Erythroblast (primary cell): ENCODE data around the gene IL25.

Experiments used
- DNase-seq, 2 experiments: peaks; one replicate each; lab custom pipeline; 2025; lab: John Stamatoyannopoulos, UW
- GATA1 ChIP-seq: IDR thresholded peaks from 2 replicates; pipeline ENCODE4 v1.6.1; 2011; ENCODE audit warnings: low read depth, mild to moderate bottlenecking, control low read depth, low read length, moderate library complexity
- POLR2A ChIP-seq: IDR thresholded peaks from 2 replicates; pipeline ENCODE4 v1.6.1; 2011; ENCODE audit warnings: mild to moderate bottlenecking, low read length

Gene IL25

GRCh38 chr14:23401291-23401690 lies 28.7 kb downstream of the IL25 start:
- no peak for DNase-seq
- TF ChIP-seq POLR2A: no peak
- no peak for TF ChIP-seq GATA1

DNA sequence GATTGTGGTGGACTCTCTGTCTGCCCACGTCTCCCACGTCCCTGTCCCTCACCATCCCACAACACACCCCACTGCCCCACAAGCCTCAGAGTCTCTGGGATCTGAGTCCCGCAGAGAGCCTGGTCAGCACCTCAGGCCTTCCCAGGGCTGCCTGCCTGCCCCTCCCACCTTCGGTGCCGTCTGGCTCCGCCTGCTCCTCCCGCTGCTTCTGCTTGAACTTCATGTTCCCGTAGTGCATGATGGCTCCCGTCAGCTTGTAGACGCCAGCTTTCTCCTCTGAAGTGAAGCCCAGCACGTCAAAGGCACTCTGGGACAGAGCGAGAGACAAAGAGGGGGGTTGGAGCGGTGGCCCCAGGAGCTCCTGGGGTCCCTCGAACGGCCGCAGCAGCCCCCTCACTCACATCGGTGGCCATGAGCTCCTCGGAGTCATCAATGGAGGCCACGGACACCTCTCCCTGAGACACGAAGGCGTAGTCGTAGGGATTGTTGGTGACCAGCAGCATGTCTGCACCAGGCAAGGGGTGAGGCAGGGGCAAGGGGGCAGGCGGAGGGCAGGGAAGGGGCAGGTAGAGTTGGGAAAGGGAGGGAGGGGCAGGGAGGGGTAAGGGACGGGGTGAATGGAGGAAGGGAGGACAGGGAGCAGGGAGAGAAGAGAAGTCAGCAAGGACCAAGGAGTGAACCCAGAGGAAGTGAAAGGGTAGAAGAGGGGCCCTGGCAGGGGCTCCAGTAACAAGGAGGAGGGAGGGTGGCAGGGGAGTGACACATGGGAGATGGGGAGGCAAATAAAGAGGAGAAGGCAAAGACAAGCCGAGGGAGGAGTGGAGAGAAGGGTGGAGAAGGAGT lies 29.9 kb downstream of the IL25 start:
- DNase-seq: no peak

GRCh38 chr14:23403139-23403438 lies 30.5 kb downstream of the IL25 start:
- TF ChIP-seq POLR2A (no peak), GATA1 (no peak)

More for the DNA sequence above, 29.9 kb downstream of the IL25 start:
- TF ChIP-seq POLR2A (no peak), GATA1 (no peak)

GRCh38 chr14:23403908-23404307 lies 31.3 kb downstream of the IL25 start:
- no peak for DNase-seq
- TF ChIP-seq POLR2A (no peak), GATA1 (no peak)

More at GRCh38 chr14:23403139-23403438, 30.5 kb downstream of the IL25 start:
- DNase-seq: no peak

DNA sequence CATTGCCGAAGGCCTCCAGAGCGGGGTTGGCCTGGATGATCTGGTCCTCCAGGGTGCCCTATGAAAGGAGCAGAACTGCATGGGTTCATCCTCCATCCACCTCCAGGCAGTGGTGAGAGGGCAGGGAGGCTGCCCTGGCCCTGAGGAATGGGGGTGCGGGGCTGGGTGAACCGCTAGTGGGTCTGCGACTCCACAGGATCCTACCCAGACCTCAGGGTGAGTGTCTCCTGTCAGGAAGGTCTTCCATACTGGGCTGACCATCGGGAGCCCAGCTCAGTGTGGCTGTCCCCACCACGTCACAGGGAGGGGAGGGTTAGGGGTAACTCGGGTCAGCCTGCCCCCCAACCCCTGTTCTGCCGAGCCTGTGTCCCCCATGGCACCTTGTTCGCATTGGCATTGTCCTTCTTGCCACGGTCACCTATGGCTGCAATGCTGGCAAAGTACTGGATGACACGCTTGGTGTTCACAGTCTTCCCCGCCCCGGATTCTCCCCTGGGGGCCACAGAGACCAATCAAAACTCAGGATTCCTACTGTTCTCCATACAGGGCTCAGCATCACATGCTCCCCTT lies 31.8 kb downstream of the IL25 start:
- DNase-seq: no peak
- TF ChIP-seq POLR2A: no peak
- TF ChIP-seq GATA1: no peak

GRCh38 chr14:23405096-23405495 lies 32.5 kb downstream of the IL25 start:
- DNase-seq: no peak
- TF ChIP-seq GATA1 (no peak), POLR2A (no peak)

GRCh38 chr14:23405516-23406025 lies 33.0 kb downstream of the IL25 start:
- TF ChIP-seq GATA1 (no peak), POLR2A (no peak)
- DNase-seq: no peak

DNA sequence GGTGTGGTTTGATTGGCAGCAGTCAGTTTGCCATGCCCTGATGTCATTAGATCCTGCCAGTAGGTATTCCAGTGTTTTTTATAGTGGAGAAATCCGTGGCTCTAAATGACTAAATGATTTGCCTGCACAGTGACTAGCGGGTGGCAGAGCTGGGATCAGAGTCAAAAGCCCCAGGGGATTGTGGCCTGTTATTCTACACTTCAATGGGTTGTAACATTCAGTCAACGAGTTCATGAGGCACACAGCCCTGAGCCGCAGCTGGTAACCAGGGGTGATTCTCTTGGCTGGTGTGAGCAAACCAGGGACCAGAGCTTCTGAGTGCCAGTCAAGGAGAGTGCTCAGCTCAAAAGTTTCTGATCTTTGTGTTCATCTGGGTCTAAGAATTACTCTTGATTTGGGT lies 33.6 kb downstream of the IL25 start:
- TF ChIP-seq POLR2A (no peak), GATA1 (no peak)
- DNase-seq: no peak

DNA sequence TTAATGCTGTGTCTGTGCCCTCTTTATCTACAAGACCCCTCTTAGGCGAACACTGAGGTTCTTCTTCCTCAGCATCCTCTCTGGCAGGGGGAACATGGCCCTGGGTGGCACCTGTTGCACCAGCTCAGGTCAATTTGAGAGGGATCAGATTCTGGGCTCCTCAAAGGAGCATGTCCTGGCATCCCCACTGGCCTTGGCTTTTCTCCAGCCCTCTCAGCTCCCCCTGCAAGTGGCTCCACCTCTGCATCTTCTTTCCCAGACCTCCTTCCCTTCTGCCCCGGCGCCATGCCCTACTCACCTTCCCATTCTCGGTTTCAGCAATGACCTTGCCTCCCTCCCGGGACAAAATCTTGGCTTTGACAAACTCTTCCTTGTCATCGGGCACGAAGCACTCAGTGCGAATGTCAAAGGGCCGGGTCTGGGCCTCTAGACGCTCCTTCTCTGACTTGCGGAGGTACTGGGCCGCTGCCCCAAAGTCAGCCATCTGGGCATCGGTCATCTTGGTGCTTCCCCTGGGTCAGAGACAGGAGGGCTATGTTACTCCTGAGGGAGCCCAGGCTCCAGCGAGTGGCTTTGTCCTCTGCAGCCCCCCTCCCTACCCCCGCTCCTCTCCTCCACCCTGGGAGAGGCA lies 34.2 kb downstream of the IL25 start:
- TF ChIP-seq POLR2A (no peak), GATA1 (no peak)
- no peak for DNase-seq

DNA sequence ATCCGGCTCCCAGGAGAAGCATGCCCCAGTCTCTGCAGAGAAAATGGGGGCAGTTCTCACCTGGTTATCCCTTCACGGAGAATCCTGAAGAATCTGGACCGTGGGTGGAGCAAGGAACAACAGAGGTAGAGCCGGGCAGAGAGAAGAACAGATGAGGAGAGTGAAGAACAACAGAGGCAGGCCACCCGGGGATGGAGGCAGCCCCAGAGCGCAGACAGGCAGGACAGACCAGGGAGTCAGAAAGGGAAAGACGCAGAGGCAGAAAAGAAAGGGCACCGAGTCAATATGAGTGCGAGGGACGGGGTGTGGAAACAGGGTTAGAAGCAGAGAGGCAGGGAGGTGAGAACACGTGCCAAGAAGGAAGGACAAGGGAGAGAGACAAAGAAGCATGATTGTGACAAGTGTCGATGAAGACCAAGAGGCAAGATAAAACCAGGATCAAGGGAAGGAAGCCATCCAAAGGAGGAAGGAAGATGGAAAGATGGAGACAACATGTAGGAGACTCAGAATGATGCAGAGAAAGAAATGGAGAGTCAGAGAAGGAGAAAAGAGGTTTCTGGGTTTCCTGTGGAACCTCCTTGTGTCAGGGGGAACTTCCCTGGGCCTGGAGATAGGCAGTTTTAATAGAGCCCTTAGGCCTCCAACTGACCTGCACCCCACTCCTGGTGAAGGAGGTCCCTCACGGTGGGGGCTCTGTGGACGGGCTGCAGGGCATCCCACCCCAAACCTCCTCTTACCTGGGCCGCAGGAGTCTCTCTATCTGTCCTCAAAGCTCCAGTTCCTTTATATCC lies 35.1 kb downstream of the IL25 start, which contains the start of gene MYH6:
TSS of gene MYH6 (minus strand) at position 758 of the 791 bp plus-strand sequence. CDS start 1,050 bp downstream, outside the sequence.
- TF ChIP-seq POLR2A (no peak), GATA1 (no peak)
- no peak for DNase-seq

DNA sequence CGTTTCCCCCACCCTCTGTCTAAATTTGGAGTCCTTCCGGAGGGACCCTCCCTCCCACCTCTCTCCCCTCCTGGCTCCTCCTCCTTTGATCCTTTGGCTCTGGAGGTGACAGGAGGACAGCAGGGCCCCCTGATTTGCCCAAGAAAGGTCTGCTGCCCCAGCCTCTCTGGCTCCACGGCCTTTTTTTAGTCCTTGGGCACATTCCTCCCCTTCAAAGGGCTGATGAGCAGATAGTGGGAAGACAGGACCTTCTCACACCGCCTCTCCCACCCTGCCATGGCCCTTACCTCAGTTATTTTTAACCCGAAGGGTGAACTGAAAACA lies 35.7 kb downstream of the IL25 start:
- DNase-seq: no peak
- TF ChIP-seq GATA1: no peak
- no peak for TF ChIP-seq POLR2A

DNA sequence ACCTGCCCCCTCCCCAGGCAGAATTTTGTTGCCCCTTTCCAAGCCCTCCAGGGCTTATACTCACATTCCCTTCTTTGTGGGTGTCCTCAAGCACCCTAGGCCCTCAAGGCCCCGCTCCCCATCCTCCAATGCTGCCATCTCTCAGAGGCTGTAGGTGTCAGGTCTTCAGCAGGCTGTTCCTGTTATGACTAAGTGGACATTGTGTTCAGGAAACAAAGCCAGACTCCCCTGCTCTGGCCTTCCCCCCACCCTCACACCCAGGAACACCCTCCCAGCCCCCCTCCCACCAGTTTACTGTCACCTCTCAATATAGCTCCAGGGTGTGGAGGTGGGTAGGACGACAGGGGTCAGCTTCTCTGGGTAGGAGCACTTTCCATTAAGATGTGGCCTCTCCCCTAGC lies 36.9 kb downstream of the IL25 start:
- no peak for DNase-seq
- TF ChIP-seq POLR2A (no peak), GATA1 (no peak)

DNA sequence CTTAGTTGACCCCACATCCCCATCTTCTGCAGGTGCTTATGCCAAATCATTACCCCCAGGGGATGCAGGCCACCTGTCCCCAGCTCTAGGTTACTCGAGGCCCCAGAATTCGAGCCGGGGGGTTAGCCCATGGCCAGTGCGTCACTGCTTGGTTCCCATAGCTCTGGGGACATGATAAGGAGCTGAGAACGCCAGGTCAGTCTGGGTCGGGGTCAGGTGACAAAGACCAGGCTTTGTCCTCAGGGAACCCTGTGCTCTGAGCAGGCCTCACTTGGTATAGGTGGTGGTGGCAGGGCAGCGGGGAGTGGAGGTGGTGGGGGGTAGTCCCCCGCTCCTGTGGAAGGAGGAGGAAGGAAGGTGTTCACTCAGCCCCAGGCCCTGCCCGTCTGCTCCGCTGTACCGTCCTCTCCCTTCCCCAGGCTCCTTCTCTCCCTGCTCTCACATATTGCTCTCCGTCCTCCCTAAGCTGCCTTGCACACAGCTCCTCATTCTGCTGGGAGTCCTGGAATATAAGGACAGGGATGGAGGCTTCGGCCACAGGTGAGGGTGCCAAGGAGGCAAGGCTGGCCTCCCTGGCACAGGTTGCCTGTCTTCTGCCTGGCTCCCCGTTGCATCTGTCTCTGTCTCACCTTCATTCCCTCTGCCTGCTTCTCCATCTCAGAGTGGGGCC lies 37.5 kb downstream of the IL25 start:
- DNase-seq: no peak
- TF ChIP-seq POLR2A (no peak), GATA1 (no peak)
